ENCODE results near the gene YEATS4.

YEATS4 gene

DNA sequence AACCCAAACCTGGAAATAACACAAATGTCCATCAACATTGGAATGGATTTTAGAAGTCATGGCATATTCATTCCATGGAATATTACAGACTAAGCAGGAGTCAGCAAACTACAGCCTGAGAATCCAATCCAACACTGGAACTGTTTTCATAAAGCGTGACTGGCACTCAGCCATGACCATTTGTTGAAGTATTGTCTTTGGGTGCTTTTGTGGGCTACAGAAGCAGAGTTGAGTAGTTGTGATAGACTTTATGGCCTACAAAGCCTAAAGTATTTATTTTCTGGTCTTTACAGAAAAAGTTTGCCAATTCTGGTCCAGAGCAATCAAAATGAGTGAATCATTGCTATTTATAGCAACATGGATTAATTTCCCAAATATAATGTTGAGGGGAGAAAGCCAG is 76.1 kb downstream of the YEATS4 start:
- no peak overlapping the region for H4K91ac ChIP-seq (ENCODE audit: low read depth, low read length)
- no peak overlapping the region for H4K8ac ChIP-seq (ENCODE audit: low read depth, low read length)
- H2BK12ac ChIP-seq (ENCODE audit: low read length): no peak overlapping the region
- no peak for DNase-seq
- H3K79me2 ChIP-seq (ENCODE audit: control insufficient read depth, insufficient read depth, low read length, poor library complexity): no peaks in the 10 kb centered on the region
- H2BK120ac ChIP-seq (ENCODE audit: insufficient read depth, low read length, poor library complexity): no peak overlapping the region
- H3K18ac ChIP-seq (ENCODE audit: low read length): no peak overlapping the region
- no peaks in the 10 kb centered on the region for H3K9me3 ChIP-seq (ENCODE audit: insufficient read depth, low read depth, low read length)
- H3K4me3 ChIP-seq (ENCODE audit: low read depth, low read length): no peak overlapping the region
- peaks cover 2 to 7% of the 10 kb centered on the region in 2 experiments for H3K4me1 ChIP-seq (ENCODE audit: control insufficient read depth in 1 of 2, insufficient read depth in 2 of 2, low read length in 2 of 2)
- no peaks in the 10 kb centered on the region for H3K27me3 ChIP-seq (ENCODE audit: insufficient read depth, low read length)
- H3K4ac ChIP-seq (ENCODE audit: low read depth, low read length): no peak overlapping the region
- H3K36me3 ChIP-seq (ENCODE audit: control insufficient read depth in 1 of 2, insufficient read depth in 2 of 2, low read length in 2 of 2): no peaks in the 10 kb centered on the region
- H3K27ac ChIP-seq (ENCODE audit: low read depth, low read length): no peak overlapping the region
- no peak overlapping the region for H2BK5ac ChIP-seq (ENCODE audit: low read depth, low read length, poor library complexity)
- H2AK5ac ChIP-seq (ENCODE audit: low read length): no peak overlapping the region
- no peak overlapping the region for H3K4me2 ChIP-seq (ENCODE audit: low read length)
- H3K14ac ChIP-seq (ENCODE audit: low read length): no peak overlapping the region
- H2AFZ ChIP-seq (ENCODE audit: insufficient read depth, low read length, poor library complexity): no peak overlapping the region
- H4K12ac ChIP-seq (ENCODE audit: low read depth, low read length): no peak overlapping the region
- no CpG with 5 or more reads among the region's 1 CpG for WGBS (ENCODE audit: extremely low coverage, insufficient coverage, insufficient read length)
- no peaks in the 10 kb centered on the region for H3K79me1 ChIP-seq (ENCODE audit: low read length)
- no peak overlapping the region for H3K23ac ChIP-seq (ENCODE audit: low read length)
- H3K9ac ChIP-seq (ENCODE audit: low read length): no peak overlapping the region

GRCh38 chr12:69437073-69437472 is 77.5 kb downstream of the YEATS4 start:
- Histone ChIP-seq H4K8ac (ENCODE audit: low read depth, low read length) (no peak overlapping the region), H3K18ac (ENCODE audit: low read length) (no peak overlapping the region), H2BK12ac (ENCODE audit: low read length) (no peak overlapping the region), H3K23ac (ENCODE audit: low read length) (no peak overlapping the region), H3K4me1 (ENCODE audit: control insufficient read depth in 1 of 2, insufficient read depth in 2 of 2, low read length in 2 of 2) (peaks cover 2 to 7% of the 10 kb centered on the region in 2 experiments), H3K4me2 (ENCODE audit: low read length) (no peak overlapping the region), H3K27ac (ENCODE audit: low read depth, low read length) (no peak overlapping the region), H2AK5ac (ENCODE audit: low read length) (no peak overlapping the region), H3K36me3 (ENCODE audit: control insufficient read depth in 1 of 2, insufficient read depth in 2 of 2, low read length in 2 of 2) (no peaks in the 10 kb centered on the region), H3K14ac (ENCODE audit: low read length) (no peak overlapping the region), H2BK120ac (ENCODE audit: insufficient read depth, low read length, poor library complexity) (no peak overlapping the region), H3K9me3 (ENCODE audit: insufficient read depth, low read depth, low read length) (no peaks in the 10 kb centered on the region), H2BK5ac (ENCODE audit: low read depth, low read length, poor library complexity) (no peak overlapping the region), H3K79me1 (ENCODE audit: low read length) (no peaks in the 10 kb centered on the region), H3K4ac (ENCODE audit: low read depth, low read length) (no peak overlapping the region), H3K9ac (ENCODE audit: low read length) (no peak overlapping the region), H2AFZ (ENCODE audit: insufficient read depth, low read length, poor library complexity) (no peak overlapping the region), H3K27me3 (ENCODE audit: insufficient read depth, low read length) (no peaks in the 10 kb centered on the region), H4K91ac (ENCODE audit: low read depth, low read length) (no peak overlapping the region), H3K79me2 (ENCODE audit: control insufficient read depth, insufficient read depth, low read length, poor library complexity) (no peaks in the 10 kb centered on the region), H3K4me3 (ENCODE audit: low read depth, low read length) (no peak overlapping the region), H4K12ac (ENCODE audit: low read depth, low read length) (no peak overlapping the region)
- WGBS (ENCODE audit: extremely low coverage, insufficient coverage, insufficient read length): no CpG with 5 or more reads among the region's 2 CpGs
- no peak for DNase-seq

- H2BK120ac ChIP-seq (ENCODE audit: insufficient read depth, low read length, poor library complexity): no peak overlapping the region
- no peak overlapping the region for H3K4ac ChIP-seq (ENCODE audit: low read depth, low read length)
- H3K18ac ChIP-seq (ENCODE audit: low read length): no peak overlapping the region
- H2AK5ac ChIP-seq (ENCODE audit: low read length): no peak overlapping the region
- no peaks in the 10 kb centered on the region for H3K79me2 ChIP-seq (ENCODE audit: control insufficient read depth, insufficient read depth, low read length, poor library complexity)
- H3K4me1 ChIP-seq (ENCODE audit: control insufficient read depth in 1 of 2, insufficient read depth in 2 of 2, low read length in 2 of 2): peaks cover 2 to 7% of the 10 kb centered on the region in 2 experiments
- H3K14ac ChIP-seq (ENCODE audit: low read length): no peak overlapping the region
- no CpG with 5 or more reads among the region's 3 CpGs for WGBS (ENCODE audit: extremely low coverage, insufficient coverage, insufficient read length)
- H3K9ac ChIP-seq (ENCODE audit: low read length): no peak overlapping the region
- H2BK12ac ChIP-seq (ENCODE audit: low read length): no peak overlapping the region
- H2AFZ ChIP-seq (ENCODE audit: insufficient read depth, low read length, poor library complexity): no peak overlapping the region
- H4K8ac ChIP-seq (ENCODE audit: low read depth, low read length): no peak overlapping the region
- no peak overlapping the region for H3K23ac ChIP-seq (ENCODE audit: low read length)
- H3K27me3 ChIP-seq (ENCODE audit: insufficient read depth, low read length): no peaks in the 10 kb centered on the region
- no peaks in the 10 kb centered on the region for H3K79me1 ChIP-seq (ENCODE audit: low read length)
- H3K9me3 ChIP-seq (ENCODE audit: insufficient read depth, low read depth, low read length): no peaks in the 10 kb centered on the region
- H4K91ac ChIP-seq (ENCODE audit: low read depth, low read length): no peak overlapping the region
- H4K12ac ChIP-seq (ENCODE audit: low read depth, low read length): no peak overlapping the region
- H2BK5ac ChIP-seq (ENCODE audit: low read depth, low read length, poor library complexity): no peak overlapping the region
- no peaks in the 10 kb centered on the region for H3K36me3 ChIP-seq (ENCODE audit: control insufficient read depth in 1 of 2, insufficient read depth in 2 of 2, low read length in 2 of 2)
- no peak overlapping the region for H3K4me3 ChIP-seq (ENCODE audit: low read depth, low read length)
- no peak overlapping the region for H3K27ac ChIP-seq (ENCODE audit: low read depth, low read length)
- peak in 1 of 2 donors; percentile 25 for DNase-seq
- no peak overlapping the region for H3K4me2 ChIP-seq (ENCODE audit: low read length)
Observed at GRCh38 chr12:69438539-69438938, 79.0 kb downstream of the YEATS4 start.

DNA sequence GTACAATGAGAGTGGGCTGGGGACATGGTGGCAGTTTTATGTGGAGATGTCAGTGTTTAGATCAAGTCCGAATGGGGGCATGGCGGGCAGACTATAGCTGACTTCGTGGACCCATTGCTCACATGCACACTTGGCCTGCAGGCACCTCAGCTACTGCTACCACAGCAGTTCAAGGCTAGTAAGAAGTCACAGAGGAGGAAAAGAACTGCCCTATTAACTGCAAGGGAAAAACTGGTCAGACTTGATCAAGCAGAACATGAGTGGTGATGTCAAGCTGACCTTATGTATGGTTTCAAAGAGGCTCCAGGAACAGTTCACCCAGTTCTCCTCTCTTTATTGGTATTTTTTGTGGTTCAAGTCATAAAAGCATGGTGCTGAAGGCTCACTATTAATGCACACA is 80.5 kb downstream of the YEATS4 start:
- H3K18ac ChIP-seq (ENCODE audit: low read length): no peak overlapping the region
- H3K4me3 ChIP-seq (ENCODE audit: low read depth, low read length): no peak overlapping the region
- H3K9me3 ChIP-seq (ENCODE audit: insufficient read depth, low read depth, low read length): no peaks in the 10 kb centered on the region
- no peak overlapping the region for H3K14ac ChIP-seq (ENCODE audit: low read length)
- H2BK120ac ChIP-seq (ENCODE audit: insufficient read depth, low read length, poor library complexity): no peak overlapping the region
- no peak overlapping the region for H4K91ac ChIP-seq (ENCODE audit: low read depth, low read length)
- H3K4me1 ChIP-seq (ENCODE audit: control insufficient read depth in 1 of 2, insufficient read depth in 2 of 2, low read length in 2 of 2): peaks cover 2 to 7% of the 10 kb centered on the region in 2 experiments
- H3K4ac ChIP-seq (ENCODE audit: low read depth, low read length): no peak overlapping the region
- H3K27me3 ChIP-seq (ENCODE audit: insufficient read depth, low read length): no peaks in the 10 kb centered on the region
- no CpG with 5 or more reads among the region's 3 CpGs for WGBS (ENCODE audit: extremely low coverage, insufficient coverage, insufficient read length)
- H2BK12ac ChIP-seq (ENCODE audit: low read length): no peak overlapping the region
- no peak overlapping the region for H2BK5ac ChIP-seq (ENCODE audit: low read depth, low read length, poor library complexity)
- no peak overlapping the region for H3K9ac ChIP-seq (ENCODE audit: low read length)
- no peak overlapping the region for H3K27ac ChIP-seq (ENCODE audit: low read depth, low read length)
- H3K79me2 ChIP-seq (ENCODE audit: control insufficient read depth, insufficient read depth, low read length, poor library complexity): no peaks in the 10 kb centered on the region
- H3K79me1 ChIP-seq (ENCODE audit: low read length): no peaks in the 10 kb centered on the region
- H2AFZ ChIP-seq (ENCODE audit: insufficient read depth, low read length, poor library complexity): no peak overlapping the region
- no peak overlapping the region for H2AK5ac ChIP-seq (ENCODE audit: low read length)
- H3K36me3 ChIP-seq (ENCODE audit: control insufficient read depth in 1 of 2, insufficient read depth in 2 of 2, low read length in 2 of 2): no peaks in the 10 kb centered on the region
- no peak overlapping the region for H4K8ac ChIP-seq (ENCODE audit: low read depth, low read length)
- H4K12ac ChIP-seq (ENCODE audit: low read depth, low read length): no peak overlapping the region
- peak; percentile 41 to 66 for DNase-seq
- no peak overlapping the region for H3K23ac ChIP-seq (ENCODE audit: low read length)
- no peak overlapping the region for H3K4me2 ChIP-seq (ENCODE audit: low read length)

All from trophoblast cell (in vitro differentiated cells and primary cell).